Kidney epithelial cell (primary cell): ENCODE measurements around the gene VAC14. TPM values are rescaled to one million over a fixed set of nuclear protein-coding genes. Genes with fewer than 3 reads are reported as not detected.

ENCODE experiments used
- DNase-seq: peaks from one replicate; pipeline ENCODE4 v3.0.0-alpha.2; 2010; ENCODE audit warnings: low read depth
- H3K27me3 ChIP-seq: 2 replicates; pipeline ENCODE4 v1.6.0; 2011; ENCODE audit warnings: low read length; ENCODE audit not compliant: control insufficient read depth, insufficient read depth
- H3K36me3 ChIP-seq: 2 replicates; pipeline ENCODE4 v1.5.1; 2011; ENCODE audit warnings: low read length; ENCODE audit not compliant: control insufficient read depth, insufficient read depth
- H3K4me3 ChIP-seq: 2 replicates; pipeline ENCODE4 v1.5.1; 2011; ENCODE audit warnings: low read depth, mild to moderate bottlenecking, control low read depth, low read length
- total RNA-seq: library from RNA; depleted of rRNA; stranded (reverse); fragments of >200 nt; gene quantifications from 2 replicates; pipeline ENCODE4 v1.2.3, GENCODE V29; 2015
- TF ChIP-seq, protein P1 (sequence below): IDR thresholded peaks from 2 replicates; pipeline ENCODE4 v1.5.1; 2011; ENCODE audit warnings: mild to moderate bottlenecking, moderate library complexity, low read length, control low read depth, inconsistent platforms; ENCODE audit not compliant: insufficient read depth, poor library complexity, severe bottlenecking

VAC14 gene
- total RNA-seq, 1 donor from 2014 or later: 61.3 TPM

DNA sequence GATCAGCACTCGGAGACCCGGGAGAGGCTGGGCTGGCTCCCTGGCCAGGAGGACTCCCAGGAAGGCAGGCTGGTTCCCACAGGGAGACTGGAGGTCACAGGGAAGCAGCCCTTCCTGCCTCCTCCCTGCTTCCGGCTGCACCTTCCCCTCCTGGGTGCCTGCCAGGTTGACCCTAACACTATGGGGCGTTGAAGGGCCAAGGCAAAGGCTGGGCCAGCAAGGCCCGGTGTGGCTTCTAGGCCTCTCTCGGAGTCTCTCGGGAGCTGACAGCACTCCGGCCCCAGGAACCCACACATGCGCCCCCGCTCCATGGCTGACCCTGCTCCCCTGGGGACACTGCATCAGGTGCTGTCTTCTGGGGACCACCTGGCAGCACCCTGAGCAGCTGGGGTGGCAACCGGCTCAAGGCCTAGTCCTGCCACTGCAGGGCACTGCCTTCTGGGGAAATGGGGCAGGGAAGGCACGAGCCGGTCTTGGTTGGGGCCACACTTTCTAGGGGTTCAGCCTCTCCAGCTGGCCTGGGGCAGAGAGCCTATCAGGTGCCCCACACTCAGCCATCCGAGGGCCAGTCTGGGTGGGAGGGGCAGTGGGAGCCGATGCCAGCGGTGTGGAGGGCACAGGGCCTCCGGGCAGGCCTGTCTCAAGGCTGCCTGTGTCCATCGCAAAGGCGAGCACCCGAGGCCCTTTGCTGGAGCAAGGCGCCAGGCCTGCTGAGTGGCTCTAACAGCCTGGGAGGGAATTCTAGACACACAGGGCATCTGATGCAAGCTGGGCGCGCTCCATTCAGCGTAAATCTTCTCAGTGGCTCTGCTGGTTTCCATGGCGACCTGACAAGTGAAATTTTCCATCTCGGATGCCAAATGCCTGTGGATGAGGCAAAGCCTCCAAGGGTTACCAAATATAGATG, 109.5 kb downstream of the VAC14 start:
- no peak for DNase-seq
- Histone ChIP-seq H3K27me3 (no peaks in the 10 kb centered on the region), H3K4me3 (no peak overlapping the region), H3K36me3 (no peaks in the 10 kb centered on the region)
- TF ChIP-seq, protein P1, sequence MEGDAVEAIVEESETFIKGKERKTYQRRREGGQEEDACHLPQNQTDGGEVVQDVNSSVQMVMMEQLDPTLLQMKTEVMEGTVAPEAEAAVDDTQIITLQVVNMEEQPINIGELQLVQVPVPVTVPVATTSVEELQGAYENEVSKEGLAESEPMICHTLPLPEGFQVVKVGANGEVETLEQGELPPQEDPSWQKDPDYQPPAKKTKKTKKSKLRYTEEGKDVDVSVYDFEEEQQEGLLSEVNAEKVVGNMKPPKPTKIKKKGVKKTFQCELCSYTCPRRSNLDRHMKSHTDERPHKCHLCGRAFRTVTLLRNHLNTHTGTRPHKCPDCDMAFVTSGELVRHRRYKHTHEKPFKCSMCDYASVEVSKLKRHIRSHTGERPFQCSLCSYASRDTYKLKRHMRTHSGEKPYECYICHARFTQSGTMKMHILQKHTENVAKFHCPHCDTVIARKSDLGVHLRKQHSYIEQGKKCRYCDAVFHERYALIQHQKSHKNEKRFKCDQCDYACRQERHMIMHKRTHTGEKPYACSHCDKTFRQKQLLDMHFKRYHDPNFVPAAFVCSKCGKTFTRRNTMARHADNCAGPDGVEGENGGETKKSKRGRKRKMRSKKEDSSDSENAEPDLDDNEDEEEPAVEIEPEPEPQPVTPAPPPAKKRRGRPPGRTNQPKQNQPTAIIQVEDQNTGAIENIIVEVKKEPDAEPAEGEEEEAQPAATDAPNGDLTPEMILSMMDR: no peak

DNA sequence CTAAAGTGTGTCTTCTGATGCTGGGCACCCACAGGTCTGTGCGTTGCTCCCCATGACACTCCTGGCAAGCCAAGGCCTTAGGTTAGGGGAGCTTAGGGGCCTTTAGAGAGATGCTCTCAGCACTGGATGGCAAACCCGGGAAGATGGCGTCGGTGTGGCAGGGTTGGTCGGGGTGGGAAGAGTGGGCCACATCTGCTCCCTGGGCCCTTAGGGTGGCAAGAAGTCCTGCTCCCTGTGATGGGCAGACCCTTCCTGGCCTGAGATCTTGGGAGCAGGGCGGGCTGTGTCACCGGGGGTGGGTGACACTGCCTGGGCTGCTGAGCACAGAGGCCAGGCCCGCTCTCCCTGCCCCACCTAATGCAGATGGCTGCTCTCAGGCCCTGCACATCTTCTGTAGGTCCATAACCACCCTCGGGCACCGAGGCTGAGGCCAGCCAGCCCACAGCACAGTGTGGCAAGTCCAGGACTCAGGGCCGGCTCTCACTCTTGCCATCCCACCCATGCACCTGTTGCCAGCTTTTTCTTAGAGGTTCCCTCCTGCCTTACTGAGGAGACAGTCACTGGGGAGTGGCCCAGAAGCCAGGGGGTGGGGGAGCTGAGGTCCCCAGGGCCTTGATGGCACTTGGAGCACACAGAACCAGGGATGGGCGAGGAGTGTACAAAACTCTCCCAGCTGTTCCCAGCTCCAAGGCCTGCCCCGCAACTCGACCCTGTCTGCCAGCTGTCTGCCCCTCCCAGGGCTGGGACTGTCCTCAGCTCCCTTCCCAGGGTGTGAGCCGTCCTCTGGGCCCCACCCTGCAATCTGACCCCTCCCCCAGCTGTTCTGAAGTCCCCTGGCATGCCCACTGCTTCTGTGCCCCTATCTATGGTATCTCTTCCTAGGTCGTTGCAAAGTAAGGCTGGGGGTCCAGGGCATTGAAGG, 110.7 kb downstream of the VAC14 start:
- no peaks in the 10 kb centered on the region for H3K27me3 ChIP-seq
- TF ChIP-seq, protein P1: no peak
- DNase-seq: no peak
- H3K36me3 ChIP-seq: no peaks in the 10 kb centered on the region
- no peak overlapping the region for H3K4me3 ChIP-seq

GRCh38 chr16:70689035-70689969, 111.7 kb downstream of the VAC14 start:
- TF ChIP-seq, protein P1: no peak
- Histone ChIP-seq H3K36me3 (no peaks in the 10 kb centered on the region), H3K4me3 (no peak overlapping the region), H3K27me3 (no peaks in the 10 kb centered on the region)
- DNase-seq: no peak

DNA sequence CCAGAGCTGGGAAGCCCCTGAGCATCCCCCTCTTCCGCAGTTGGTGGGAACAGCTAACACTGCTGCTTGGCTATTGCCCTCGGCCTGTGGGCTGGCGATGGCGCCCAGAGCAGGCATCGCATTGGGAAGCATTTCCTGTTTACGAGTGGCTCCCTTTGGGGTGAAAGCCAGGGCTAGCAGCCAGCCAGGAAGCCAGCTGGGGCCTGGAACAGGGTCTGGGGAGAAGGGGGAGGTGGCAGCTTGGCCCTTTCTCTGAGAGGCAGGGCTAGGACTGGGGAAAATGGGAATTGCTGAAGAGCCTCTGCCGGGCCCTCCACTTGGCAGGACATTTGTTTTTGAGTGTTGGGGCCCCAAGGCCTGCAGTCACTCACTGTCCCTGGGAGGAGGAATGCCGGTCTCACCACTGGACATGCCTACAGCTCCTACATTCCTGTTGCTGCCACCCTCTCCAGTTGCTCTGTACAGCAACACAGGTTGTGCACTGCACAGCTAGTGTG, 112.7 kb downstream of the VAC14 start:
- Histone ChIP-seq H3K4me3 (no peak overlapping the region), H3K27me3 (no peaks in the 10 kb centered on the region), H3K36me3 (no peaks in the 10 kb centered on the region)
- TF ChIP-seq, protein P1: no peak
- DNase-seq: no peak

GRCh38 chr16:70687671-70688245, 113.2 kb downstream of the VAC14 start:
- H3K36me3 ChIP-seq: no peaks in the 10 kb centered on the region
- DNase-seq: no peak
- H3K27me3 ChIP-seq: no peaks in the 10 kb centered on the region
- TF ChIP-seq, protein P1: no peak
- H3K4me3 ChIP-seq: no peak overlapping the region
